Effector CD4-positive, alpha-beta T cell (primary cell): ENCODE data around the gene KRR1.
"Not testable (repeated sequence)": the region's sequence is repeated elsewhere in the genome, so short reads cannot be mapped to it uniquely, and the experiment has no call there.

Experiments used
- DNase-seq: peaks from one replicate; pipeline ENCODE4 v3.0.0-alpha.2; 2020

The KRR1 gene

GRCh38 chr12:75522124-75522523 is 10.7 kb upstream of the KRR1 start:
- not testable (repeated sequence) for DNase-seq

GRCh38 chr12:75521224-75521623 is 9.8 kb upstream of the KRR1 start:
- not testable (repeated sequence) for DNase-seq

GRCh38 chr12:75509621-75510020 is 1.8 kb downstream of the KRR1 start:
- no peak for DNase-seq

GRCh38 chr12:75508159-75508558 is 3.2 kb downstream of the KRR1 start:
- DNase-seq, result no peak

DNA sequence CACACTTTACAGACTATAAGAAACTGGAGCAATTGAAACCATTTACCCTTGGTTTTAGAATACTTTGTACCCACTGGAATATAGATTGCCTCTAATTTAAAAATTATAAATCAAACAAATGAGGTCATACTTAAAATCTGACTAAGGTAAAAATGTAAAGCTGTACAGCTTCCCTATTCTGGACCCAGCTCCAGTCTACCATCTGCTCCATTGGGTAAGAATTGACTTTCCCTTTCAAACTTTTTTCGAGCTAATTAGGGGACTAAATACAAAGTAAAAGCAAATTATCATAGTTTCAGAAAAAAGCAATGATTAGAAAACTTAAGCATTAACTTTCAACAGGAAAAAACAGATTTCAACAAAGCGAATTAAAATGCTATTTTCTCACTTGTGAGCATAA is 4.3 kb downstream of the KRR1 start:
- DNase-seq, result no peak

- DNase-seq, result no peak
Measured at GRCh38 chr12:75505706-75506312, 5.6 kb downstream of the KRR1 start.

DNA sequence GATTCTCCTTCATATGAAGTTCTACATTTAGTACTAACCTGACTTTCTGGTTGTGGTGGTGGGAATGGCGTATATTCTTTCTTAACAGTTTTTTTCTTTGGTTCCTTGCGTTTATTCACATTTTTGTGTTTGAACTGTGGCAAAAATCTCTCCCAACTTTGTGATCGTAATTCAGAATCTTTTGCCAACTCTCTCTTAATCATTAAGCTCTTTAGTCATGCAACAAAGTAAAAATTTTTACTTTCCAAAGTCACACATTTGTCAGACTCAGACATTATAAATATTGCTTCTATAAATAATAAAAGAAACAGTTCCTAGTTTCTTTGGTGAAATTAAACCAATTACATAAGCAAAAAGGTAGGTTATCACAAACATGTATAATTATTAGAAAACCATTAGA is 7.5 kb downstream of the KRR1 start:
- no peak for DNase-seq

DNA sequence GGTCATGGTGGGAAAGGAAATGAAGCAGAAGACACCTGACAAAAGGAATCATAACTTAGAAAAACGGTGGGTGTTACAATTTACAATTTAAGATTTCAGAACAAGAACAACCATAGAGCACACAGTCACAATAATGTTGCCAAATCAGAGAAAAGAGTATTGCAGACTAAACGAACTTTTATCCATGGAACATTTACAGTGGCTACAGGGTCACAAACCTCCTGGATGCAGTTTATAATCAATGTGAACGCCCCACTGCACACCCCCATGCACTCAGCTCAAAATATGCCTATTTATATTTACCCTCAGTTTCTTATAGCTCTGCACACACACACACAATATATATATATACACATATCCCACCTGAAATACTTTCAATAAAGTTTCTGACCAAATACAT is 8.0 kb downstream of the KRR1 start:
- no peak for DNase-seq

GRCh38 chr12:75491169-75491568 is 20.2 kb downstream of the KRR1 start:
- no peak for DNase-seq

GRCh38 chr12:75489613-75490210 is 21.7 kb downstream of the KRR1 start:
- DNase-seq, result no peak

DNA sequence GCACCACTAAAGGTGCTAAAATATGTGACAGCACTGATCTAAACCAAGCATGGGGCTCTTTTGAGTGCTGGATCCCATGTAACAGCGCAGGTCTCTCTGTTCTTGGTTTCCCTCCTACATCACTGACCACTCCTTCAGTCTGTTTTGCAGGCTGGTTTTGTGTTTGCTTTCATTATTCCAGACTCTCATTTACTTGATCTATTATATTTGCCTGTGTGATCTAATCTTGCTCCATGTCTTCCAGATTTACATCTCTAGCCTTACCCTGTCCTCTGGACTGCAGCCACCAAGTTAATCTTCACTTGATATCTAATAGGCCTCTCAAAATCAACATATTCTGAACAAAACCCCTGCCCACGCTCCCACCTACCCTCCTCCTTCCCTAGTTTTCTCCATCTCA is 22.2 kb downstream of the KRR1 start:
- no peak for DNase-seq

GRCh38 chr12:75488553-75488952 is 22.9 kb downstream of the KRR1 start:
- no peak for DNase-seq

- DNase-seq, result no peak
Measured at GRCh38 chr12:75487308-75487707, 24.1 kb downstream of the KRR1 start.

DNA sequence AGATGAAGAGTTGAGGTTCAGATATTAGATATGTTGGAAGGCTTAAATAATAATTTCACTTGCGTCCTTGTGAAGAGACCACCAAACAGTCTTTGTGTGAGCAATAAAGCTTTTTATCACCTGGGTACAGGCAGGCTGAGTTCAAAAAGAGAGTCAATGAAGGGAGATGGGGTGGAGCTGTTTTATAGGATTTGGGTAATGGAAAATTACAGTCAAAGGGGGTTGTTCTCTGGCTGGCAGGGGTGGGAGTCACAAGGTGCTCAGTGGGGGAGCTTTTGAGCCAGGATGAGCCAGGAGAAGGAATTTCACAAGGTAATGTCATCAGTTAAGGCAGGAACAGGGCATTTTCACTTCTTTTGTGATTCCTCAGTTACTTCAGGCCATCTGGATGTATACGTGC is 27.0 kb downstream of the KRR1 start:
- DNase-seq, result not testable (repeated sequence)

GRCh38 chr12:75483431-75483830 is 28.0 kb downstream of the KRR1 start:
- DNase-seq, result no peak

- DNase-seq, result no peak
Measured at GRCh38 chr12:75482646-75483045, 28.8 kb downstream of the KRR1 start.

DNA sequence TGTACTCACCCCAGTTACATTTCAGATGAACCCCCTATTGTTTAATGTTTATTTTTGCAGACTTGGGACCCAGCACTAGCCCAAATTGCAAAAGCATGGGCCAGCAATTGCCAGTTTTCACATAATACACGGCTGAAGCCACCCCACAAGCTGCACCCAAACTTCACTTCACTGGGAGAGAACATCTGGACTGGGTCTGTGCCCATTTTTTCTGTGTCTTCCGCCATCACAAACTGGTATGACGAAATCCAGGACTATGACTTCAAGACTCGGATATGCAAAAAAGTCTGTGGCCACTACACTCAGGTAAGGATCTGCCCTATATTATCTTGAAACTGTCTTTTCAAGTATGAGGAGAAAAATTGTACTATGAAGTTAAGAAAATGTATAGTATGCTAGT is 29.6 kb downstream of the KRR1 start:
- DNase-seq, result no peak

DNA sequence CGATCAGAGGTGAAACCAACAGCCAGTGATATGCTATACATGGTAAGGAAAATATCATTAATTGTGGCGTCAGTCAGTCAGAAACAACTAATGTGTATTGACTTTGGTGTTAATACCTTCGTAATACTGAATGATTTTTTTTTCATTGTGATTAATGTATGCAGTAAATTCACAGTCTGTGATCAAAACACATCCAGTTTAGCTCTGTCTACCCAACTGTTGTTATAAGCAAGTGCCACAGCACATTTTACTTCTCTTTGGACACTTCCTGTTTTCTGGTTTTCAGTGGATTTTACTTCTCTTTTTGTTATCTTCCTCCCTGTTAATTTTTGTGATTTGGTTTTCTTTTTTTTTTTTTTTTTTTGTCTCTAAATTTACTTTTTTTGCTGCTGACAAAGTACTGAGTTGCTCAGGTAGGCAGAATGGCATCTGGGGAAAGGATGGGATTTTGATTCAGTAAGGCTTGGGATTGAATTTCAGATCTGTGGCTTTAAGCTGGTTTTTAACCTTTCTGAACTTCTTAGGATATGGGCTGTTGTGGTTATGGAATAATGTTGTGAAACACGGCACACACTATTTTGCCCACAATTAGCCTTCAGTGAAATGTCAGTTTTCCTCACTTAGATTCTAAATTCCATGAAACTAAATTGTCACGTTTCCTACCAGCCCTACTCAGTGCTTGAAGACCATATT is 30.2 kb downstream of the KRR1 start:
- DNase-seq, result no peak

- DNase-seq, result peak; percentile 60
Measured at GRCh38 chr12:75480469-75480949, 30.9 kb downstream of the KRR1 start, which contains the start of gene GLIPR1. Gene GLIPR1, plus strand, starts transcription at chr12:75480755. Its CDS starts 126 bp downstream, at chr12:75480881.

GRCh38 chr12:75479963-75480461 is 31.4 kb downstream of the KRR1 start:
- DNase-seq, result no peak

- peak; percentile 34 for DNase-seq
Measured at GRCh38 chr12:75478116-75478794, 33.2 kb downstream of the KRR1 start.

GRCh38 chr12:75477137-75477536 is 34.3 kb downstream of the KRR1 start:
- DNase-seq, result no peak

DNA sequence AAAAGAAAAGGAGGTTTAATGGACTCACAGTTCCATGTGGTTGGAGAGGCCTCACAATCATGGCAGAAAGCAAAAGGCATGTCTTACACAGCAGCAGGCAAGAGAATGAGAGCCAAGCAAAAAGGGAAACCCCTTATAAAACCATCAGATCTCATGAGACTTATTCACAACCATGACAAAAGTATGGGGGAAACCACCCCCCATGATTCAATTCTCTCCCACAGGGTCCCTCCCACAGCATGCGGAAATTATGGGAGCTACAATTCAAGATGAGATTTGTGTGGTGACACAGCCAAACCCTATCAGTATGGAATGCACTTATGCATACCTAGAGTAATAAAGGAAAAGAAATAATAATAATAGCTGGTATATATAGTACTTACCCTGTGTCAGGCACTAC is 35.3 kb downstream of the KRR1 start:
- no peak for DNase-seq
